ENCODE results near the gene PTRH1.

Gene PTRH1

DNA sequence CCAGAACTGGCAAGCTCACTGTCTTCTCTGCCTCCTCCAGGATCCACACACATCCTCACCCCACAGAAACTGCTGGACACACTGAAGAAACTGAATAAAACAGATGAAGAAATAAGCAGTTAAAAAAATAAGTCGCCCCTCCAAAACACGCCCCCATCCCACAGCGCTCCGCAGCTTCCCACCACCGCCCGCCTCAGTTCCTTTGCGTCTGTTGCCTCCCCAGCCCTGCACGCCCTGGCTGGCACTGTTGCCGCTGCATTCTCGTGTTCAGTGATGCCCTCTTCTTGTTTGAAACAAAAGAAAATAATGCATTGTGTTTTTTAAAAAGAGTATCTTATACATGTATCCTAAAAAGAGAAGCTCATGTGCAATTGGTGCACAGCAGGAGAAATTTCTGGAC lies 24.7 kb downstream of the PTRH1 start:
- no peak for TF ChIP-seq EZH2 (IDR thresholded peaks at IDR 0.05)
- no peak for TF ChIP-seq POLR2AphosphoS5 (IDR thresholded peaks at IDR 0.05; ENCODE audit: borderline replicate concordance, low read depth, low read length)
- no peak for TF ChIP-seq FOXP2 (optimal IDR thresholded peaks at IDR 0.05; ENCODE audit: control extremely low read depth, extremely low read length, insufficient read depth)
- no peaks in the 10 kb centered on the region for H3K36me3 ChIP-seq (ENCODE audit: insufficient read depth, low read length)
- H3K27ac ChIP-seq = no peak overlapping the region

DNA sequence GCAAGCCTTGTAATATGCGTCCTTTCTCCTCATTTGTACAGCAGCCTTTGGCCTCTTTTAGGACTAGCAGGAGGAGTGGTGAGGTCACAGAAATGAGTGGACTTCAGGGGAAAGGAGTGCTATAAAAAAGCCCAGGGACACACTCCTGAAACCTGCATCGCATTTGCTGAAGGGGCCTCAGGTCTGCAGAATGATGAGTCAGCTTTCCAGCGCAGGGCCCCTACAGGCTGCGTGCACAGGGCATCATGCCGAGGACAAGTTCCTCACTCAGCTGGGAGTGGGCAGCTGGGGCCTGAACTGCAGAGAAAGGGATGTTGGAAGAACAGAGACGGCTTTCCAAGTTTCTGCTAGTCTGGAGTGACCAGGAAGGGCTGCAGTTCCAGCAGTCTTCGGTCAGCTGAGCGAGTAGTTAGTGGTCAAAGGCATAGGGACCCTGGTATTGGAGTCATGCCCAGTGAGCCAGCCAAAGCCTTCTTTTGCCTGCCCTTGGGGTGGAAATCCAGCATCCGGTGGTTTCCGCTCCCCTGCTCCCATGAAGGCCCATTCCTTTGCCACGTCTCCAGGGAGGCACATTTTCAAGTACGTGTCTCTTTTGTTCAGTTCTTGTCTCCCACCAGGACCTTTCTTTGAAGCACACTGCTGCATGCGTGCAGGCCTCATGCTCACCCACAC lies 26.0 kb downstream of the PTRH1 start:
- H3K36me3 ChIP-seq (ENCODE audit: insufficient read depth, low read length) = no peaks in the 10 kb centered on the region
- H3K9ac ChIP-seq (ENCODE audit: insufficient read length) = no peak overlapping the region
- no peak overlapping the region for H3K27ac ChIP-seq
- no peak overlapping the region for H3K4me3 ChIP-seq
- TF ChIP-seq EZH2 (IDR thresholded peaks at IDR 0.05) = no peak
- no peak for TF ChIP-seq POLR2AphosphoS5 (IDR thresholded peaks at IDR 0.05; ENCODE audit: borderline replicate concordance, low read depth, low read length)
- TF ChIP-seq FOXP2 (optimal IDR thresholded peaks at IDR 0.05; ENCODE audit: control extremely low read depth, extremely low read length, insufficient read depth) = no peak
- no peak for DNase-seq (ENCODE audit: low read depth, low spot score)
- H3K9me3 ChIP-seq (ENCODE audit: low read depth, low read length) = no peaks in the 10 kb centered on the region

More for the DNA sequence above, 24.7 kb downstream of the PTRH1 start:
- no peak overlapping the region for H3K4me3 ChIP-seq
- DNase-seq (ENCODE audit: low read depth, low spot score) = no peak
- no peak overlapping the region for H3K9ac ChIP-seq (ENCODE audit: insufficient read length)
- no peaks in the 10 kb centered on the region for H3K9me3 ChIP-seq (ENCODE audit: low read depth, low read length)

DNA sequence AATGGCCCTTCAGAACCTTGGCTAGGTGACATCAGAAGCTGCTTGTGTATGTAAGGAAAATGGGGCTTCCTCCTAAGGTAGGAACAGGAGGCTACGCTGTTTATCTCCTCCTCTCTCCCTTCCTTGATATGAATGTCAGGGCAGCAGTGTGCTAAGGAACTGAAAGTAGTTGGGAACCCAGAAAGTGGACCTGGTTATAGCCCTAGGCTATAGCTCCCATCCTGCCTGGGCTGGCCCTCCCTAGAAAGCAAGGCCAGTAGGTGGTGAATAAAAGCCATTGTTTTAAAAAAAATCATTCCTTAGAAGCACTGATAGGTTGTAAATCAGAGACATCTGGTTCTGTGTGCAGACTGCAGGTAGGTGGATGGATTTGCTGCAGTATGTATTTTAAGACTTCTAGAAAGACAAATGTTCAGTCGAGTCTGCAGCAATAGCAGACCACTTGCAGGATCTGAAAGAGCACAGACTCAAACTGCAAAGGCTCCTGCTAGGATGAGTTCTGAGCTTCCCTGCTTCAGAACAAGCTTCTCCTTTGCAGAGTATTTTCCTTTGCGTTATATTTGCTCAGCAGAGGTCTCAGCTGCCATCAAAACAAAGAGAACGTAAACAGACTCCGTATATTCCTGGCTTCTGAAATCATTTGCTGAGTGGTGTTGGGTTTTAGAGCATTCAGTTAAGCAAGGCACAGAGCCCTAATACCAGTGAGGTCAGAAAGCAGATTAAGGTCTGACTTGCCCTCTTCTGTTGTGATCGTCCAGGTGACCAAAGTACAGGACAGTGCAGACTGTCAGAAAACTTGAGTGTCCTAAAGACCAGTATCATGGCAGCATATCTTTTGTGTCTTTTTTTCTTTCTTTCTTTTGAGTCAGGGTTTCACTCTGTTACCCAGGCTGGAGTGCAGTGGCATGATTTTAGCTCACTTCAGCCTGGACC lies 28.7 kb downstream of the PTRH1 start:
- Histone ChIP-seq H3K4me3 (no peak overlapping the region), H3K9ac (ENCODE audit: insufficient read length) (no peak overlapping the region), H3K9me3 (ENCODE audit: low read depth, low read length) (no peaks in the 10 kb centered on the region), H3K36me3 (ENCODE audit: insufficient read depth, low read length) (no peaks in the 10 kb centered on the region), H3K27ac (no peak overlapping the region)
- TF ChIP-seq FOXP2 (optimal IDR thresholded peaks at IDR 0.05; ENCODE audit: control extremely low read depth, extremely low read length, insufficient read depth) (no peak), POLR2AphosphoS5 (IDR thresholded peaks at IDR 0.05; ENCODE audit: borderline replicate concordance, low read depth, low read length) (no peak), EZH2 (IDR thresholded peaks at IDR 0.05) (no peak)
- DNase-seq (ENCODE audit: low read depth, low spot score) = no peak

GRCh38 chr9:127684576-127684975 lies 30.9 kb downstream of the PTRH1 start:
- DNase-seq (ENCODE audit: low read depth, low spot score) = no peak
- H3K9ac ChIP-seq (ENCODE audit: insufficient read length) = no peak overlapping the region
- no peaks in the 10 kb centered on the region for H3K9me3 ChIP-seq (ENCODE audit: low read depth, low read length)
- TF ChIP-seq POLR2AphosphoS5 (IDR thresholded peaks at IDR 0.05; ENCODE audit: borderline replicate concordance, low read depth, low read length) (no peak), FOXP2 (optimal IDR thresholded peaks at IDR 0.05; ENCODE audit: control extremely low read depth, extremely low read length, insufficient read depth) (no peak), EZH2 (IDR thresholded peaks at IDR 0.05) (no peak)
- no peaks in the 10 kb centered on the region for H3K36me3 ChIP-seq (ENCODE audit: insufficient read depth, low read length)
- no peak overlapping the region for H3K27ac ChIP-seq
- H3K4me3 ChIP-seq = no peak overlapping the region

- TF ChIP-seq EZH2 (IDR thresholded peaks at IDR 0.05) (no peak), FOXP2 (optimal IDR thresholded peaks at IDR 0.05; ENCODE audit: control extremely low read depth, extremely low read length, insufficient read depth) (no peak), POLR2AphosphoS5 (IDR thresholded peaks at IDR 0.05; ENCODE audit: borderline replicate concordance, low read depth, low read length) (no peak)
- H3K4me3 ChIP-seq = no peak overlapping the region
- H3K9me3 ChIP-seq (ENCODE audit: low read depth, low read length) = no peaks in the 10 kb centered on the region
- H3K9ac ChIP-seq (ENCODE audit: insufficient read length) = no peak overlapping the region
- DNase-seq (ENCODE audit: low read depth, low spot score) = no peak
- no peak overlapping the region for H3K27ac ChIP-seq
- no peaks in the 10 kb centered on the region for H3K36me3 ChIP-seq (ENCODE audit: insufficient read depth, low read length)
These were observed 31.7 kb downstream of the PTRH1 start for GRCh38 chr9:127683723-127684122.

- no peak overlapping the region for H3K27ac ChIP-seq
- H3K9ac ChIP-seq (ENCODE audit: insufficient read length) = no peak overlapping the region
- TF ChIP-seq EZH2 (IDR thresholded peaks at IDR 0.05) = no peak
- no peak for TF ChIP-seq POLR2AphosphoS5 (IDR thresholded peaks at IDR 0.05; ENCODE audit: borderline replicate concordance, low read depth, low read length)
- no peak for TF ChIP-seq FOXP2 (optimal IDR thresholded peaks at IDR 0.05; ENCODE audit: control extremely low read depth, extremely low read length, insufficient read depth)
- no peak for DNase-seq (ENCODE audit: low read depth, low spot score)
- H3K36me3 ChIP-seq (ENCODE audit: insufficient read depth, low read length) = no peaks in the 10 kb centered on the region
- no peak overlapping the region for H3K4me3 ChIP-seq
- H3K9me3 ChIP-seq (ENCODE audit: low read depth, low read length) = no peaks in the 10 kb centered on the region
These were observed 32.9 kb downstream of the PTRH1 start for GRCh38 chr9:127682351-127683136.

DNA sequence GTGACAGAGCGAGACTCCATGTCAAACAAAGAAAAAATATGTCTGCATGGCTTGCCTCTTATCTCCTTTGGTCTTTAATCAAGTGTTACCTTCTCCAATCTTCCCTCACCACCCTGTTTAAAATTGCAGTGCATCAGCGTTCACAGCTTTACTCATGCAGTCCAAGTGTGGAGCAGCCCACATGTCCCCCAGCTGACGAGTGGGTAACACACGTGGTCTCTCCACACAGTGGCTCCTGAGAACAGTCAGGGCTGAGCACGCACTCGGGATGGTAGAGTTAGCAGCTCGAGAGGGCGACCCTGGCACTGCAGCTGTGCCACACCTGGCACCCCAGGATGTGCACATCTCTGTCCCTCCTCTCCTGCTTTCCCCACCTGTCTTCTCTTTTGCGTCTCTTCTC lies 34.6 kb downstream of the PTRH1 start:
- Histone ChIP-seq H3K4me3 (no peak overlapping the region), H3K9me3 (ENCODE audit: low read depth, low read length) (no peaks in the 10 kb centered on the region), H3K27ac (no peak overlapping the region), H3K9ac (ENCODE audit: insufficient read length) (no peak overlapping the region), H3K36me3 (ENCODE audit: insufficient read depth, low read length) (no peaks in the 10 kb centered on the region)
- TF ChIP-seq FOXP2 (optimal IDR thresholded peaks at IDR 0.05; ENCODE audit: control extremely low read depth, extremely low read length, insufficient read depth) (no peak), POLR2AphosphoS5 (IDR thresholded peaks at IDR 0.05; ENCODE audit: borderline replicate concordance, low read depth, low read length) (no peak), EZH2 (IDR thresholded peaks at IDR 0.05) (no peak)
- no peak for DNase-seq (ENCODE audit: low read depth, low spot score)

GRCh38 chr9:127680226-127680625 lies 35.2 kb downstream of the PTRH1 start:
- Histone ChIP-seq H3K4me3 (no peak overlapping the region), H3K36me3 (ENCODE audit: insufficient read depth, low read length) (no peaks in the 10 kb centered on the region), H3K27ac (no peak overlapping the region), H3K9me3 (ENCODE audit: low read depth, low read length) (no peaks in the 10 kb centered on the region), H3K9ac (ENCODE audit: insufficient read length) (no peak overlapping the region)
- no peak for TF ChIP-seq POLR2AphosphoS5 (IDR thresholded peaks at IDR 0.05; ENCODE audit: borderline replicate concordance, low read depth, low read length)
- no peak for TF ChIP-seq FOXP2 (optimal IDR thresholded peaks at IDR 0.05; ENCODE audit: control extremely low read depth, extremely low read length, insufficient read depth)
- no peak for TF ChIP-seq EZH2 (IDR thresholded peaks at IDR 0.05)
- DNase-seq (ENCODE audit: low read depth, low spot score) = no peak
